Neural crest cell (in vitro differentiated cells): Measurements from ENCODE around the gene ATP8B1. TPM values are rescaled to one million over a fixed set of nuclear protein-coding genes. Genes with fewer than 3 reads are reported as not detected.

Experiments used
- DNase-seq: peaks from one replicate; pipeline ENCODE4 v3.0.0; 2021; ENCODE audit warnings: low read depth, mixed read lengths, low spot score
- H3K27ac Mint-ChIP-seq: one replicate; pipeline ENCODE4 v1.8.0; 2021; ENCODE audit warnings: mild to moderate bottlenecking, mixed read lengths; ENCODE audit not compliant: unreplicated experiment
- H3K27me3 Mint-ChIP-seq: 2 replicates; pipeline ENCODE4 v1.8.0; 2021; ENCODE audit warnings: low read depth, mild to moderate bottlenecking, mixed read lengths
- H3K36me3 Mint-ChIP-seq: 2 replicates; pipeline ENCODE4 v1.8.0; 2021; ENCODE audit warnings: low read depth, mild to moderate bottlenecking, mixed read lengths
- H3K4me1 Mint-ChIP-seq: 2 replicates; pipeline ENCODE4 v1.8.0; 2021; ENCODE audit warnings: mixed read lengths
- H3K4me3 Mint-ChIP-seq: one replicate; pipeline ENCODE4 v1.8.0; 2021; ENCODE audit warnings: mild to moderate bottlenecking, mixed read lengths
- H3K9me3 Mint-ChIP-seq: 2 replicates; pipeline ENCODE4 v1.8.0; 2021; ENCODE audit warnings: mixed read lengths
- total RNA-seq: library from RNA; stranded (reverse); gene quantifications from 2 replicates; pipeline ENCODE4 v1.2.1, GENCODE V29; 2021
- TF ChIP-seq, protein P1 (sequence below): fragments of 200-600 bp; sonication (generic); conservative IDR thresholded peaks from 2 replicates; pipeline ENCODE4 v1.5.0; 2021; ENCODE audit warnings: antibody characterized with exemption, mild to moderate bottlenecking

Gene ATP8B1
- total RNA-seq, 1 donor from 2014 or later, result 0.05 TPM

DNA sequence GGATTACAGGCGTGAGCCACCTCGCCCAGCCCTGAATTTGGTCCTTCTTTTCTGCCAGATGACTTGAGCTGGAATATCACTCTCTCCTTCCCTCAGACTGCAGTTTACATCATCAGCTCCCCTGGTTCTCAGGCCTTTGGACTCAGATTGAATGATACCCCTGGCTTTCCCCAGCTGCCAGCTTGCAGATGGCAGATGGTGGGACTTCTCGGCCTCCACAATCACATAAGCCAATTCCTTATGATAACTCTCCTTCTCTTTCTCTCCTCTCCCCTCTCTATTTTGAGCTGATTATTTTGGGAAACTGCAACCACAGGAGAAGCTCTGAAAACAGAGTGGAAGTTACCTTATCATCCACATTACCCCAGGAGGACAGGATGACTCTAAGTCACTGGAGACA is 33.4 kb upstream of the ATP8B1 start:
- no peaks in the 10 kb centered on the region for H3K4me1 Mint-ChIP-seq
- no peaks in the 10 kb centered on the region for H3K36me3 Mint-ChIP-seq
- peaks cover 5% of the 10 kb centered on the region for H3K27me3 Mint-ChIP-seq
- no peak overlapping the region for H3K27ac Mint-ChIP-seq
- H3K9me3 Mint-ChIP-seq, result peaks cover 4% of the 10 kb centered on the region
- no peak overlapping the region for H3K4me3 Mint-ChIP-seq
- TF ChIP-seq, protein P1, sequence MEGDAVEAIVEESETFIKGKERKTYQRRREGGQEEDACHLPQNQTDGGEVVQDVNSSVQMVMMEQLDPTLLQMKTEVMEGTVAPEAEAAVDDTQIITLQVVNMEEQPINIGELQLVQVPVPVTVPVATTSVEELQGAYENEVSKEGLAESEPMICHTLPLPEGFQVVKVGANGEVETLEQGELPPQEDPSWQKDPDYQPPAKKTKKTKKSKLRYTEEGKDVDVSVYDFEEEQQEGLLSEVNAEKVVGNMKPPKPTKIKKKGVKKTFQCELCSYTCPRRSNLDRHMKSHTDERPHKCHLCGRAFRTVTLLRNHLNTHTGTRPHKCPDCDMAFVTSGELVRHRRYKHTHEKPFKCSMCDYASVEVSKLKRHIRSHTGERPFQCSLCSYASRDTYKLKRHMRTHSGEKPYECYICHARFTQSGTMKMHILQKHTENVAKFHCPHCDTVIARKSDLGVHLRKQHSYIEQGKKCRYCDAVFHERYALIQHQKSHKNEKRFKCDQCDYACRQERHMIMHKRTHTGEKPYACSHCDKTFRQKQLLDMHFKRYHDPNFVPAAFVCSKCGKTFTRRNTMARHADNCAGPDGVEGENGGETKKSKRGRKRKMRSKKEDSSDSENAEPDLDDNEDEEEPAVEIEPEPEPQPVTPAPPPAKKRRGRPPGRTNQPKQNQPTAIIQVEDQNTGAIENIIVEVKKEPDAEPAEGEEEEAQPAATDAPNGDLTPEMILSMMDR, result no peak
- DNase-seq, result no peak

DNA sequence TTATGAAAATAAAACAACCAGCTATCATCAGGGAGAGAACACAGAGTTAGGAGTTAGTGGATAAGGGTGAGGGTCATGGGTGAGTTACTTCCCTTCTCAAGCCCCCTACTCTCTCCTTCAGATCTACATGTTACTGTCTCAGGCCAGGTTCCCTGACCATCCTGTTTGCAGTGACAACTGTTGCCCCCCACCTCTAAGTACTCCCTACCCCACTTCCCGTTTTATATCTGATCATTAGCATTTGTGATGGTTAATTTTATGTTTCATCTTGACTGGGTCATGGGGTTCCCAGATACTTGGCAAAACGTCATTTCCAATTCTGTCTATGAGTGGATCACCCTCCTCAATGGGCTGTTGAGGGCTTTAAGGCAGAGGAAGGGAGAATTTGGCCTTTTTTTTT is 32.8 kb upstream of the ATP8B1 start:
- H3K27me3 Mint-ChIP-seq, result peaks cover 3% of the 10 kb centered on the region
- no peak for DNase-seq
- no peak overlapping the region for H3K27ac Mint-ChIP-seq
- H3K4me1 Mint-ChIP-seq, result no peaks in the 10 kb centered on the region
- TF ChIP-seq, protein P1, result no peak
- H3K36me3 Mint-ChIP-seq, result no peaks in the 10 kb centered on the region
- H3K4me3 Mint-ChIP-seq, result no peak overlapping the region
- H3K9me3 Mint-ChIP-seq, result peaks cover 6% of the 10 kb centered on the region

DNA sequence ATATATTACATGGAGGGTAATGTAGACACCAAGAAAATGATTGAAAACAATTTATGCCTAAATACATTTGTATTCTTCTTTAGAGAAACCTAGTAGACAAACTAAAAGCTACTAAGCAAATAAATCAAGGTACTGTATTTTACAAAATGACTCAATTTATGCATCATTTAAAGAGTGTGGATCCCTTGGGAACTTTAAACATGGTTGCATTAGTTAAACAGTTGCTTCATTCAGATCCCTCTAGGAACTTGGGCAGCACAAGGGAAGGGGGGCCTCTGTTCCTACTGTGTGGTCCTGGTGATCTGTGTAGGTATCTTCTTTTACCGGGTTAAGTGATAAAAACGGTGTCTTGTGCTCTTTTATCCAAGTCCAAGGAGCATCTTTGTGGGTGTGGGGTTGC is 31.5 kb upstream of the ATP8B1 start:
- TF ChIP-seq, protein P1, result no peak
- no peaks in the 10 kb centered on the region for H3K27me3 Mint-ChIP-seq
- DNase-seq, result no peak
- H3K4me3 Mint-ChIP-seq, result no peak overlapping the region
- peaks cover 6% of the 10 kb centered on the region for H3K9me3 Mint-ChIP-seq
- no peak overlapping the region for H3K27ac Mint-ChIP-seq
- H3K36me3 Mint-ChIP-seq, result no peaks in the 10 kb centered on the region
- H3K4me1 Mint-ChIP-seq, result no peaks in the 10 kb centered on the region

DNA sequence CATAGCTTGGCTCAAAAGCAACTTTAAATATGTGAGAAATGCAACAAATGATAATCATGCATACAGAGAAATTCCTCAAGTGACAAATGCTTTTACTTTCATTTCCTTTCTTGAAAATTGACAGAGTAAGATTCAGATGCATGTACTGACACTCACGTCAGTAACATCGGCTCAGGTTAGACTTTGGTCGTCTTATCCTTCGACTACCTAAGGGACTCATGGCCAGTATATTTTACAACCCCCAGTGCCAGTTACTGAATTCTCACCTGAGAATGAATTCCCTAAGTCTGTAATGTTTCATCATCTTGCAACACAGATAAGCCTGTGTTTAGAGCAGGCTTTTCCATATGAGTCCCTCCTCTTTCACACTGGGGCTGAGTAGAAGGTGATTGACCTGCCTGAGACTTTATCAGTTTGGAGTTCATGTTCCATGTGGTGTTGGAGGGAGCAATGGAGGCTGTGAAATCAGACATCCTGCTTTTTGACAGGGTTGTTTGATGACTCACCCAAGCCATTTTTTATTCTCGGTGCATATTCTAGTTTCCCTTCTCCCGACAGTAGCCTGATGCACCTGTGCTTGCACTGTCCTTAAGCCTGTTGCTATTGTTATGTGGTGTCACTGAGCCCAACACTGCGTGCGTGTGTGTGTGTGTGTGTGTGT is 30.5 kb upstream of the ATP8B1 start:
- H3K9me3 Mint-ChIP-seq, result peaks cover 6% of the 10 kb centered on the region
- no peaks in the 10 kb centered on the region for H3K36me3 Mint-ChIP-seq
- no peak for DNase-seq
- TF ChIP-seq, protein P1, result no peak
- no peak overlapping the region for H3K27ac Mint-ChIP-seq
- no peaks in the 10 kb centered on the region for H3K27me3 Mint-ChIP-seq
- H3K4me3 Mint-ChIP-seq, result no peak overlapping the region
- no peaks in the 10 kb centered on the region for H3K4me1 Mint-ChIP-seq

DNA sequence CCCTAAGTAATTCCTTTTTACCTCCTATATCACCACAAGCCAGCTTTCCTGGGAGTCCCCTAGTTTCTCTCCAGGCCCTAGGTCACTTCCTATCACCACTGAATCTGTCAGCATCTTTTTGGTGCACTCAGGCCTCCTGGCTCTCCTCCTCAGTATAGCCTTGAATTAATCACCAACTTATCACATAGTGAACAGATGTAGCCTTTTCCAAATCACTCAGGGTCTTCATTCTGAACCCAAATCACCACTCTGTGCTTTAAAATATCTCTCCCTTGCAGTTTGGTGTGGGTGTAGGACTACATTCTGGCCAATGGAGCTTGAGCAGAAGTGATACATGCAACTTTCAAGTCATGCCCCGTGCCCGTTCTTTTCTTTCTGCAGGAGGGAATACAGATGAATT is 29.6 kb upstream of the ATP8B1 start:
- Mint-ChIP-seq H3K4me1 (no peaks in the 10 kb centered on the region), H3K27ac (no peak overlapping the region), H3K36me3 (no peaks in the 10 kb centered on the region), H3K27me3 (no peaks in the 10 kb centered on the region), H3K9me3 (peaks cover 6% of the 10 kb centered on the region), H3K4me3 (no peak overlapping the region)
- TF ChIP-seq, protein P1, result no peak
- DNase-seq, result no peak
